Cortex of kidney (tissue), 1 donor: ENCODE data around the gene RGPD6.
"Not testable (repeated sequence)": the region's sequence is repeated elsewhere in the genome, so short reads cannot be mapped to it uniquely, and the experiment has no call there.

Experiments
- DNase-seq: peaks from one replicate; lab custom pipeline; 2025; lab: John Stamatoyannopoulos, UW

The RGPD6 gene

GRCh38 chr2:110576763-110577416 lies at the start of gene RGPD6:
TSS of gene RGPD6 (minus strand) at chr2:110577222. CDS start at chr2:110577024, 198 bp downstream.
- DNase-seq = not testable (repeated sequence)

- not testable (repeated sequence) for DNase-seq
Measured at GRCh38 chr2:110619326-110619939, 42.4 kb upstream of the RGPD6 start.

GRCh38 chr2:110613927-110614326 lies 36.9 kb upstream of the RGPD6 start:
- not testable (repeated sequence) for DNase-seq

GRCh38 chr2:110610613-110611250 lies 33.7 kb upstream of the RGPD6 start:
- not testable (repeated sequence) for DNase-seq

GRCh38 chr2:110609843-110610612 lies 33.0 kb upstream of the RGPD6 start:
- DNase-seq = not testable (repeated sequence)

GRCh38 chr2:110608788-110609502 lies 31.9 kb upstream of the RGPD6 start:
- not testable (repeated sequence) for DNase-seq

- not testable (repeated sequence) for DNase-seq
Measured at GRCh38 chr2:110605057-110605456, 28.0 kb upstream of the RGPD6 start.

GRCh38 chr2:110603917-110604591 lies 27.0 kb upstream of the RGPD6 start:
- DNase-seq = not testable (repeated sequence)

- DNase-seq = not testable (repeated sequence)
Measured at GRCh38 chr2:110602139-110602538, 25.1 kb upstream of the RGPD6 start.

- DNase-seq = not testable (repeated sequence)
Measured at GRCh38 chr2:110591973-110592372, 15.0 kb upstream of the RGPD6 start.

- DNase-seq = not testable (repeated sequence)
Measured at GRCh38 chr2:110589677-110590330, 12.8 kb upstream of the RGPD6 start.

- not testable (repeated sequence) for DNase-seq
Measured at GRCh38 chr2:110588520-110588919, 11.5 kb upstream of the RGPD6 start.

GRCh38 chr2:110579216-110579965 lies 2.4 kb upstream of the RGPD6 start:
- DNase-seq = not testable (repeated sequence)

GRCh38 chr2:110578429-110578828 lies 1.4 kb upstream of the RGPD6 start:
- DNase-seq = not testable (repeated sequence)

- DNase-seq = not testable (repeated sequence)
Measured at GRCh38 chr2:110499755-110500377, 77.2 kb downstream of the RGPD6 start.

- not testable (repeated sequence) for DNase-seq
Measured at GRCh38 chr2:110496027-110496426, 81.0 kb downstream of the RGPD6 start.

GRCh38 chr2:110494488-110494887 lies 82.5 kb downstream of the RGPD6 start:
- DNase-seq = not testable (repeated sequence)

- DNase-seq = not testable (repeated sequence)
Measured at GRCh38 chr2:110488991-110489390, 88.0 kb downstream of the RGPD6 start.

GRCh38 chr2:110482697-110483096 lies 94.3 kb downstream of the RGPD6 start:
- not testable (repeated sequence) for DNase-seq
